ENCODE results near the gene HDHD2.
"Not testable (repeated sequence)": the region's sequence is repeated elsewhere in the genome, so short reads cannot be mapped to it uniquely, and the experiment has no call there.

Gene HDHD2, protein sequence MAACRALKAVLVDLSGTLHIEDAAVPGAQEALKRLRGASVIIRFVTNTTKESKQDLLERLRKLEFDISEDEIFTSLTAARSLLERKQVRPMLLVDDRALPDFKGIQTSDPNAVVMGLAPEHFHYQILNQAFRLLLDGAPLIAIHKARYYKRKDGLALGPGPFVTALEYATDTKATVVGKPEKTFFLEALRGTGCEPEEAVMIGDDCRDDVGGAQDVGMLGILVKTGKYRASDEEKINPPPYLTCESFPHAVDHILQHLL

GRCh38 chr18:47150029-47150823 lies at the start of gene HDHD2:
Gene HDHD2 (minus strand): TSS chr18:47150500. CDS start chr18:47136439, 14,061 bp downstream.
- TF ChIP-seq CTCF (IDR thresholded peaks at IDR 0.05; ENCODE audit: insufficient read depth, low read length, poor library complexity, severe bottlenecking) = no peak
- TF ChIP-seq EZH2phosphoT487 (conservative IDR thresholded peaks at IDR 0.05; ENCODE audit: low read length) = no peak
- peaks cover 13% of the 10 kb centered on the region for H3K36me3 ChIP-seq (ENCODE audit: low read length)
- peaks cover 25% of the 10 kb centered on the region; the same call in 1 of the 2 replicates for H3F3A ChIP-seq (ENCODE audit: insufficient read depth)
- H3K4me2 ChIP-seq (ENCODE audit: low read depth, low read length, poor library complexity, severe bottlenecking) = peak within 1 kb of the TSS; percentile 68
- H3K9me2 ChIP-seq (replicated peaks; ENCODE audit: insufficient read depth, low read length) = no peaks in the 10 kb centered on the region
- H3K4me3 ChIP-seq (ENCODE audit: insufficient read depth, low read length, poor library complexity, severe bottlenecking) = peak within 1 kb of the TSS; percentile 65
- no peaks in the 10 kb centered on the region for H3K9me3 ChIP-seq (ENCODE audit: insufficient read depth, low read length)
- peak within 1 kb of the TSS; percentile 63 for H2AFZ ChIP-seq (ENCODE audit: low read depth, low read length, severe bottlenecking)
- H3K27ac ChIP-seq (ENCODE audit: low read depth, low read length) = peak within 1 kb of the TSS; percentile 48
- H3K27me3 ChIP-seq (ENCODE audit: low read length) = no peaks in the 10 kb centered on the region
- no peaks in the 10 kb centered on the region for H4K20me1 ChIP-seq (ENCODE audit: low read depth, low read length)
- peak within 1 kb of the TSS; percentile 71 for H3K9ac ChIP-seq (ENCODE audit: low read length)
- H3K79me2 ChIP-seq (ENCODE audit: insufficient read depth, low read length) = peaks cover 47% of the 10 kb centered on the region

- not testable (repeated sequence) for H3K27ac ChIP-seq (ENCODE audit: low read depth, low read length); H2AFZ ChIP-seq (ENCODE audit: low read depth, low read length, severe bottlenecking); H3K9ac ChIP-seq (ENCODE audit: low read length); H3K79me2 ChIP-seq (ENCODE audit: insufficient read depth, low read length); H4K20me1 ChIP-seq (ENCODE audit: low read depth, low read length); H3K36me3 ChIP-seq (ENCODE audit: low read length); H3K9me3 ChIP-seq (ENCODE audit: insufficient read depth, low read length); H3F3A ChIP-seq (ENCODE audit: insufficient read depth); H3K27me3 ChIP-seq (ENCODE audit: low read length); H3K4me2 ChIP-seq (ENCODE audit: low read depth, low read length, poor library complexity, severe bottlenecking); H3K4me3 ChIP-seq (ENCODE audit: insufficient read depth, low read length, poor library complexity, severe bottlenecking); H3K9me2 ChIP-seq (replicated peaks; ENCODE audit: insufficient read depth, low read length)
Measured at GRCh38 chr18:47195961-47196360, 45.7 kb upstream of the HDHD2 start.

DNA sequence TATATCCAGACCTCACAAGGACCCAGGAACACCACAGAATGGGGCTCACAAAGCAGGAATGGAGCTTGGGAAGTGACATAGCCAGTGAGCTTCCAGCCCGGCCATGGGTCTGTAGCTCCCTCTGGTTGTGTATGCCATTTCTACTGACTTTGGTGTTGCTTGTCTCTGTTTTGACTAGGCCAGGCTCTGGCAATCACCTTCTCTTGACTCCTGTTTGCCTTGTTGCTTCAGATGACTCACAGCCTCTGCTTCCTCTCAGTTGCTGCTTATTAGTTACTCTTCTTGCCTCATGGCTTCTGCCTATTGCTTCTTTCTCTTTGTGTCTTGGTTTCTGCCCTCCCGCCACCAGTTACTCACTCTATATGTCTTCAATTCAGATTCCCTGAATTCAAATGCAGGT lies 41.7 kb upstream of the HDHD2 start:
- Histone ChIP-seq H3K36me3 (ENCODE audit: low read length) (no peaks in the 10 kb centered on the region), H3F3A (ENCODE audit: insufficient read depth) (no peaks in the 10 kb centered on the region), H3K9me2 (replicated peaks; ENCODE audit: insufficient read depth, low read length) (0 out of 2 replicates have a peak, but pooled peaks cover 5% of the 10 kb centered on the region), H2AFZ (ENCODE audit: low read depth, low read length, severe bottlenecking) (no peak overlapping the region), H4K20me1 (ENCODE audit: low read depth, low read length) (no peaks in the 10 kb centered on the region), H3K4me3 (ENCODE audit: insufficient read depth, low read length, poor library complexity, severe bottlenecking) (no peak overlapping the region), H3K79me2 (ENCODE audit: insufficient read depth, low read length) (no peaks in the 10 kb centered on the region), H3K9ac (ENCODE audit: low read length) (no peak overlapping the region), H3K4me2 (ENCODE audit: low read depth, low read length, poor library complexity, severe bottlenecking) (no peak overlapping the region), H3K27ac (ENCODE audit: low read depth, low read length) (no peak overlapping the region), H3K27me3 (ENCODE audit: low read length) (no peaks in the 10 kb centered on the region), H3K9me3 (ENCODE audit: insufficient read depth, low read length) (no peaks in the 10 kb centered on the region)
- TF ChIP-seq EZH2phosphoT487 (conservative IDR thresholded peaks at IDR 0.05; ENCODE audit: low read length) (no peak), CTCF (IDR thresholded peaks at IDR 0.05; ENCODE audit: insufficient read depth, low read length, poor library complexity, severe bottlenecking) (no peak)

DNA sequence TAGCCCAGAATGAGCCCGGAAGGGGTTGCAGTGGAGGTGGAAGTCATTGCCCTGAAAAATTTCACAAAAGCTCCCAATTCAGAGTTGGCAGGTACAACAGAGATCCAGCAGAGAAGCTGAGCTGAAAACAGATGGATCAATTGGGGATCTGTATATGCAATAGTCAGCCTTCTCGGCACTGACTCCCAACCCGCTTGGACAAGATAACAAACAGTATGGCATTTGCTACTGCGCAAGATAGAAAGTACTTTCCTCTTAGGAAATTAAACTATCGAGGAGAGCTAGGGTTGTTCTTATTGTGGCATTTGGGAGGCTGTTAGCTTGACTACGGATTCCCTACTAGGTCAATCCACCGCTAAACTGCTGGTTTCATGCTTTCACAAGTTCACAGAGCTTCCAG lies 37.4 kb upstream of the HDHD2 start:
- 0 out of 2 replicates have a peak, but pooled peaks cover 3% of the 10 kb centered on the region for H3K36me3 ChIP-seq (ENCODE audit: low read length)
- no peak overlapping the region for H2AFZ ChIP-seq (ENCODE audit: low read depth, low read length, severe bottlenecking)
- peaks cover 29% of the 10 kb centered on the region; the same call in 1 of the 2 replicates for H3K9me3 ChIP-seq (ENCODE audit: insufficient read depth, low read length)
- H3K9me2 ChIP-seq (replicated peaks; ENCODE audit: insufficient read depth, low read length) = no peaks in the 10 kb centered on the region
- no peaks in the 10 kb centered on the region for H3K27me3 ChIP-seq (ENCODE audit: low read length)
- no peak overlapping the region for H3K27ac ChIP-seq (ENCODE audit: low read depth, low read length)
- H3K9ac ChIP-seq (ENCODE audit: low read length) = no peak overlapping the region
- H3K79me2 ChIP-seq (ENCODE audit: insufficient read depth, low read length) = no peaks in the 10 kb centered on the region
- no peaks in the 10 kb centered on the region for H4K20me1 ChIP-seq (ENCODE audit: low read depth, low read length)
- TF ChIP-seq EZH2phosphoT487 (conservative IDR thresholded peaks at IDR 0.05; ENCODE audit: low read length) = no peak
- no peak for TF ChIP-seq CTCF (IDR thresholded peaks at IDR 0.05; ENCODE audit: insufficient read depth, low read length, poor library complexity, severe bottlenecking)
- no peak overlapping the region for H3K4me2 ChIP-seq (ENCODE audit: low read depth, low read length, poor library complexity, severe bottlenecking)
- no peak overlapping the region for H3K4me3 ChIP-seq (ENCODE audit: insufficient read depth, low read length, poor library complexity, severe bottlenecking)
- no peaks in the 10 kb centered on the region for H3F3A ChIP-seq (ENCODE audit: insufficient read depth)
